GM21825 (cell line): ENCODE data around the gene CTNNA2.

ENCODE experiments used
- ATAC-seq: cut with Tn5 transposase; IDR thresholded peaks from one replicate; pipeline ENCODE4 v1.9.1; 2021; ENCODE audit warnings: mild to moderate bottlenecking, moderate library complexity; ENCODE audit not compliant: unreplicated experiment

The CTNNA2 gene

GRCh38 chr2:79846878-79847277 is 334.0 kb downstream of the CTNNA2 start:
- ATAC-seq: no peak

DNA sequence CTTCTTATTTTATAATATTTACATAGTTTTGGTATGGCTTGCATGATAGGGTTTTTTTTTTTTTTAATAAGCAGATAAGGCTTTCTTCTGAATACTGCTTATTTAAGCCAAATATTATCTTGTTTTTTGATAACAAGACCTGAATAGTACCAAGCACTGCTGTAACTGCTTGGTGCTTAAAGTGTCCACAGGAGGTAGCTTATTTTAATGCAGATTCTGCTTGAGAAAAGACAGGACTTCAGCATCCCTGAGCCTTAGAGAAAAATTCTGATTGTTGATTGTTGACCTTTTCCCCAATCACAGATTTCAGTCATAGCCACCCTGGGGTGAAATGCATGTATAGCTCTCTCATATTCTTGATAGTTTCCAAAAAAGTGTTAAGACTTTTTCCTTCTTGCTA is 336.4 kb downstream of the CTNNA2 start:
- no peak for ATAC-seq

DNA sequence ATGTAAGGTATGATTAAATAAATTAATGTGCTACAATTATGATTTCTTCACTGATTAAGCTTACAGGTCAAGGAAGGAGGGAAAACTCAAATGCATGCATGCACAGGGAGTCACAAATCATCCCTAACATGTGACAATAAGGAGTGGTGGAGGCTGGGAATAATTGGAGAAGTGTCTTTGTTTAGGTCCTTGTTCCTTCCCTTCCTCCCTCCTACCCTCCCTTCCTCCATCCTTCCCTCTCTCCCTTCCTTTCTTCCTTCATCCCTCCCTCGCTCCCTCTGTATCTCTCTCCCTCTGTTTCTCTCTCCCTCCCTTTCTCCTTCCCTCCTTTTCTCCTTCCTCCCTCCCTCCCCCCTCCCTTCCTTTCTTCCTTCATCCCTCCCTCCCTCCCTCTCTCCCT is 337.1 kb downstream of the CTNNA2 start:
- ATAC-seq: no peak

DNA sequence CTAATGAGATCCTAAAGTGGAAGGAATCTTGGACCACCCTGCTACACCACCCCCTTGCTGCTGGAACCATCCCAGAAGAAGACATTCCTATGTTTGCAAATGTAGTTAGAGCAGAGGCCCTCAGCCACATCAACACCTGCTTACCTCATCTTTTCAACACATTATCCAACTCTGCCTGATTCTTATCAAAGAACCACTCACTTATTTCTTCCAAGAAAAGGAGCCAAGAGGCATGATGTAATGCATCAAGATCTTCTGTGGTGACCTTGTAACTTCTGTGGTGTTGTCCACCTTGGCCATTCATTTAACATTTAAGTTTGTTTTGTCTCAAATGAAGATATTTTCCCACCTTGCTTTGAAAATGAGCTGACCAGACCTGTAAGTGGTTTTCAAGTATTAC is 338.1 kb downstream of the CTNNA2 start:
- ATAC-seq: no peak

DNA sequence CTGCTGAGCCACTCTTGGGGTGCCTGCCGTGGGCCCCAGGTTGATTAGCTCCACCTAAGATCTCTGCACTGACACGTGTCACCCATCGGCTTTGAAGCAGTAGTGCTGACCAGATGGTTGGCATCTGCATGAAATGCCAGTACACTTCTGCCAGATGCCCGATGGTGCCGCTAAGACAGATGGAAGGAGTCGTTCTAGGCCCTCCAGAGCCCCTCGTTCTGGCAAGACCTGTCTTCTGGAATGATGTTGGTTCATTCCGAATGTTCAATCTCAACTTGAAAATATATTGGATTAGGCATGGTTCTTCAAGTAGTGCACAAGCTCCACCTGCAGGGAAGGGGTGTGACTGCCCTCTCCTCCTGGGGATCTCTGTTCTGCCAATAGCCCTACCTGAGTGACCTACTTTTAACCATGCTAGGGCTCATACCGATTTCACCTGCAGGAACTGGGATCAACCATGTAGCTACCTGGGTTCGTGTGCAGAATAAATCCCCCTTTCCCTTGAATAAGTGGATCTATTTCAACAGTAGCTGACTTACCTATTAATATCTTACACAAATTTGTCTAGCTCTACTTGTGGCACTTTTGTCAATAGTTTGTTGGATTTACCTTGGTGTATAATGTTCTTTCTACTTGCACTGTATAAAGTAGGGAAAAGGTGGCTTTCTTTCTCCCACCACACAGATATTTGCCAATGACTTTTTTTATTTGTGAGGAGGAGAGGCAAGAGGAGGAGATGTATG is 342.6 kb downstream of the CTNNA2 start:
- no peak for ATAC-seq

GRCh38 chr2:79857888-79858287 is 345.0 kb downstream of the CTNNA2 start:
- no peak for ATAC-seq

GRCh38 chr2:79860228-79861058 is 347.6 kb downstream of the CTNNA2 start:
- no peak for ATAC-seq

GRCh38 chr2:79861059-79861374 is 348.2 kb downstream of the CTNNA2 start:
- no peak for ATAC-seq

DNA sequence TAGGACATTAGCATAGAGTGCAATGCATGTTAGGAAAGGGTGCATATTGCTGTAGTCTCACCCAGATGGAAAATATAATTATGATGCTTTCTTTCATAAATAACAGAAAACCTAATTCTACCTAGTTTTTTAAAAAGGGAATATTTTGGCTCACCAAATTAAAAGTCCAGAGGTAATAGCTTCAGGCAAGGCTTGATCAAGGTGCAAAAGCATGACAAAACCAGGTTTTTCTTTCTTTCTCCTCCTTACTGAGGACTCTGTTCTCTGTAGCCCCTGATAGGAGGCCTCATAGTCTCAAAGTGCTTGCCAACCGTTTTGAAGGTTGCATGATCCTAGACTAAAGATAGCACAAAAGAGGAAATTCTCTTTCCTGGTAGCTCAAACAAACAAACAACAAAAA is 349.9 kb downstream of the CTNNA2 start:
- no peak for ATAC-seq

- no peak for ATAC-seq
Measured at GRCh38 chr2:79872656-79873055, 359.8 kb downstream of the CTNNA2 start.

DNA sequence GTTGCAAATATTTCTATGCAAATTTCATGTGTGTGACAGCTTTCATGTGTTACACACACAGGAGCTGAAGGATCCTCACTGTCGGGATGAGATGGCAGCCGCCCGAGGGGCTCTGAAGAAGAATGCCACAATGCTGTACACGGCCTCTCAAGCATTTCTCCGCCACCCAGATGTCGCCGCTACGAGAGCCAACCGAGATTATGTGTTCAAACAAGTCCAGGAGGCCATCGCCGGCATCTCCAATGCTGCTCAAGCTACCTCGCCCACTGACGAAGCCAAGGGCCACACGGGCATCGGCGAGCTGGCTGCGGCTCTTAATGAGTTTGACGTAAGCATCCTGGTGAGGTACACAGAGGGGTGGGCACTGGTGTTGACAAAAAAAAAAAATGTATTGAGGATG is 361.2 kb downstream of the CTNNA2 start:
- ATAC-seq: no peak

- no peak for ATAC-seq
Measured at GRCh38 chr2:79876430-79876829, 363.6 kb downstream of the CTNNA2 start.

- ATAC-seq: no peak
Measured at GRCh38 chr2:79882548-79882947, 369.7 kb downstream of the CTNNA2 start.

DNA sequence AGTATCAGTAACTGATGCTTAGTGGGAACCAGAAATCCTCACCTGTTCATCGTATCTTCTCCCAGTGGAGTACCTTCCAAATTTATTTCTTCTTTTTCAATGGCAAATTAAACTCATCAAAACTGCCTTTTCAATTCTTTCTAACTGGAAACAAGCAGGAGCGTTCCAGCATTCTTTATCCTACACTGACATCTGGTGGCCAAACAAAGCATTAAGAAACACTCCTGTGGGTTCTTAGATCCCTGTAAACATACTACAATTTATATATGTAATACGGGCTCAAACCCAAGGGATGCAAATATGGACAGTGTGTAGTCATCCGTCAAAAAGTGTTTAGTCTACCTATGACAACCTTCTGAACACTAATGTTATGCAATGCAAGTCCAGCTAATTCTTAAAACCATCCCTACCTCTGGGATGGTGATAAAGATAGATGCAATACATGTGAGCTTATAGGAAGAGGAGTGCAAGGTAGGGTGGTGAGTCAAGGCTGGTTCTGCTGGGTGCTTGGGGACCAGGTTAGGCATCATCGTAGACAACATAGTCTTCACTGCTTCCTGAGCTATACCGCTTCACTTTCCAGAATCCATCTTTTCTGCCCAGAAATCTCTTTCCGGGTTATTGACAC is 375.0 kb downstream of the CTNNA2 start:
- peak; percentile 67 for ATAC-seq

GRCh38 chr2:79892123-79892522 is 379.3 kb downstream of the CTNNA2 start:
- ATAC-seq: no peak

- no peak for ATAC-seq
Measured at GRCh38 chr2:79899196-79899595, 386.3 kb downstream of the CTNNA2 start.

DNA sequence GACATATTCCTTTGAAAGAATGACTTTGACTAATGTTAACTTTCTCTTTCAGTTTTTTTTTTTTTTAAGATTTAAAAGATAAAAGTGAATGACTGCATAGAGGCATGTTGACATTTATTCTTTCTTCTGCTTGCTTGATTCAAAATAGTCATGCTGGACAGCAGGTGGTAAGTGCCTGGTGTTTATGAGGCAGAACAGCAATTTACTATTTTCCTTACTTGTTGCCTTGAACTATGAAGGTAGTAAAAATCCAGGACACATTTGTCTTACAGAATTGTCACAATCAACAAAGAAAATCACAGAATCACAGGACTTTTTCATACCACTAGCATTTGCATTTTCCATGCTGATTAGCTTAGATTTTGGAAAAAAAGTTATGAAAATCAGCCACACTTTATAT is 388.3 kb downstream of the CTNNA2 start:
- ATAC-seq: no peak

DNA sequence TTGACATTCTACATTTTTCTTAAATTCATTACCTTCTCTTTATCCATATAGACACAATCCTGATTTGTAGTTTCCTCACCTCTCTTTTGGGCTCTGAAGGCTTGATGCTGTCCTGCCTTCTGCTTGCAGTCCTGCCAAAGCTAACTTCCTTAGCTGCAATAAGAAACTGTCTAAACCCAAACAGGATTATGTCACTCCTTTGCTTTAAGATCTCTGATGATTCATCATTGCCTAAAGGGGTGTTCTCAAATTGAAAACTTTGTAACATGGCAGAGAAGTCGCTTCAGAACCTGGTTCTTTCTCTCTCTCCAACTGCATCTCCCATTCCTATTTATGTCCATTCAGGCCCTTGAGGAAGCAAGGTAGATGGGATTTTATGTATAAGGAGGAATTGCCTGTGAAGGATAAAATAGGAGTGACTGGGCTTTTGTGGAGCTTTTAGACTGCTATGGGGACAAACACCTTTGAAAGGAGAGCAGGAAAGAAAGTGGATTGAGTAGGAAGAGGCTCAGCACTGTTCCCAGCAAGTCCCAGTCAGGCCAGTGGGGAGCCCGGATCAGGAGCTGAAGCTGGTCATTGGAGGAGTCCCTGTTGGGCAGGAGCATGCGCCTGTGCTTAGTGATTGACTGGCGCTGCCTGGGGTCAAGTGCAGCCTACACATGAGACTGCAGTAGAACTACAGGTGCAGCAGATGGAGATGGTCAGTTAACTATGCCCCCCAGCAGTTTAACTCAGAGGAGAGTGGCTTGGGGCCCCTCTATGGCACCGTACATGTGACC is 390.6 kb downstream of the CTNNA2 start:
- ATAC-seq: no peak

- no peak for ATAC-seq
Measured at GRCh38 chr2:79906139-79906890, 393.5 kb downstream of the CTNNA2 start.

DNA sequence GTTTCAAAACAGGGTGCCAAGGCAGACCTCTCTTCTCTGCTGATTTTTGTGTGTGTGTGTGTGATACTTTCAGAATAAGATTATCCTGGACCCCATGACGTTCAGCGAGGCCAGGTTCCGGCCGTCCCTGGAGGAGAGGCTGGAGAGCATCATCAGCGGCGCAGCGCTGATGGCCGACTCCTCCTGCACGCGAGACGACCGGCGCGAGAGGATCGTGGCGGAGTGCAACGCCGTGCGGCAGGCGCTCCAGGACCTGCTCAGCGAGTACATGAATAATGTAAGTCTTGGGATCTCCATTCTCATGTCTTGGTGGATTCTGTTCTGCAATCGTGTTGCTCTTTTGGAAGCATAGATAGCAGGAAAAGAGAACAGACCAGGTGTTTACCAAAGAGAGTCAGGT is 396.7 kb downstream of the CTNNA2 start:
- ATAC-seq: no peak

GRCh38 chr2:79910643-79911042 is 397.8 kb downstream of the CTNNA2 start:
- ATAC-seq: no peak
